HEK293 (cell line): ENCODE results near the gene UPB1.

Experiments
- CTCF ChIA-PET: fragments of 350-600 bp; formaldehyde crosslinking; extraction: SDS; loops from one replicate; lab custom pipeline; 2021; ENCODE audit warnings: antibody characterized with exemption; lab: Yijun Ruan, JAX
- POLR2A ChIA-PET: fragments of 300-600 bp; formaldehyde crosslinking; extraction: SDS; loops from one replicate; lab custom pipeline; 2020; ENCODE audit warnings: antibody characterized with exemption, inconsistent platforms; lab: Yijun Ruan, JAX
- H3K27ac ChIP-seq: fragments of 200-500 bp; sonication (Bioruptor generic); 2 replicates; pipeline ENCODE4 v1.5.1; 2014; ENCODE audit warnings: low read depth, low read length, control low read depth, inconsistent platforms; ENCODE audit errors: extremely low read depth
- H3K36me3 ChIP-seq, 2 experiments: fragments of 200-500 bp in 1 of 2; sonication (Bioruptor generic) in 1 of 2; 1 replicate in 1 of 2; 2 replicates in 1 of 2; pipeline ENCODE4 v1.5.1; 2014 to 2017; ENCODE audit warnings: inconsistent platforms in 2 of 2, low read length in 2 of 2; ENCODE audit not compliant: control insufficient read depth in 2 of 2, insufficient read depth in 1 of 2
- H3K4me1 ChIP-seq: fragments of 200-500 bp; sonication (Bioruptor generic); 2 replicates; pipeline ENCODE4 v1.5.1; 2014; ENCODE audit warnings: mild to moderate bottlenecking, low read length, inconsistent platforms; ENCODE audit not compliant: control insufficient read depth, insufficient read depth
- H3K4me3 ChIP-seq: 2 replicates; pipeline ENCODE4 v1.5.1; 2011; ENCODE audit warnings: low read depth, mild to moderate bottlenecking, control low read depth, low read length, moderate library complexity
- H3K9me3 ChIP-seq: fragments of 200-500 bp; sonication (Bioruptor generic); 2 replicates; pipeline ENCODE4 v1.5.1; 2014; ENCODE audit warnings: low read depth, low read length, inconsistent platforms; ENCODE audit not compliant: control insufficient read depth, insufficient read depth
- GFI1B ChIP-seq: fragments of 450-650 bp; formaldehyde crosslinking; IDR thresholded peaks from 2 replicates; pipeline ENCODE4 v1.5.1; 2016; ENCODE audit warnings: missing biosample characterization, missing genetic modification characterization
- HIC1 ChIP-seq: fragments of 450-650 bp; formaldehyde crosslinking; IDR thresholded peaks from 2 replicates; pipeline ENCODE4 v1.5.1; 2016; ENCODE audit warnings: missing biosample characterization, missing genetic modification characterization
- REPIN1 ChIP-seq: fragments of 450-650 bp; formaldehyde crosslinking; IDR thresholded peaks from 2 replicates; pipeline ENCODE4 v1.5.1; 2017; ENCODE audit warnings: missing biosample characterization, missing genetic modification characterization, low read depth
- ZEB2 ChIP-seq: fragments of 450-650 bp; formaldehyde crosslinking; IDR thresholded peaks from 2 replicates; pipeline ENCODE4 v1.5.1; 2016; ENCODE audit warnings: missing biosample characterization, missing genetic modification characterization
- ZFP3 ChIP-seq: fragments of 450-650 bp; formaldehyde crosslinking; IDR thresholded peaks from 2 replicates; pipeline ENCODE4 v1.5.1; 2016; ENCODE audit warnings: low read depth, missing biosample characterization, missing genetic modification characterization
- ZNF10 ChIP-seq: fragments of 450-650 bp; formaldehyde crosslinking; IDR thresholded peaks from 2 replicates; pipeline ENCODE4 v1.5.1; 2017; ENCODE audit warnings: missing biosample characterization, missing genetic modification characterization
- ZNF132 ChIP-seq: fragments of 450-650 bp; formaldehyde crosslinking; IDR thresholded peaks from 2 replicates; pipeline ENCODE4 v1.5.1; 2017; ENCODE audit warnings: missing biosample characterization, missing genetic modification characterization, borderline replicate concordance
- ZNF133 ChIP-seq: fragments of 450-650 bp; formaldehyde crosslinking; IDR thresholded peaks from 2 replicates; pipeline ENCODE4 v1.5.1; 2016; ENCODE audit warnings: missing biosample characterization, missing genetic modification characterization
- ZNF155 ChIP-seq: fragments of 450-650 bp; formaldehyde crosslinking; IDR thresholded peaks from 2 replicates; pipeline ENCODE4 v1.5.1; 2016; ENCODE audit warnings: missing biosample characterization, missing genetic modification characterization
- ZNF221 ChIP-seq: fragments of 450-650 bp; formaldehyde crosslinking; IDR thresholded peaks from 2 replicates; pipeline ENCODE4 v1.5.1; 2017; ENCODE audit warnings: missing biosample characterization, missing genetic modification characterization, borderline replicate concordance
- ZNF23 ChIP-seq: fragments of 450-650 bp; formaldehyde crosslinking; IDR thresholded peaks from 2 replicates; pipeline ENCODE4 v1.5.1; 2016; ENCODE audit warnings: missing biosample characterization, missing genetic modification characterization, borderline replicate concordance
- ZNF24 ChIP-seq: fragments of 450-650 bp; formaldehyde crosslinking; IDR thresholded peaks from 2 replicates; pipeline ENCODE4 v1.5.1; 2016; ENCODE audit warnings: missing biosample characterization, missing genetic modification characterization
- ZNF280C ChIP-seq: fragments of 450-650 bp; formaldehyde crosslinking; IDR thresholded peaks from 2 replicates; pipeline ENCODE4 v1.5.1; 2016; ENCODE audit warnings: missing biosample characterization, missing genetic modification characterization
- ZNF354C ChIP-seq: fragments of 450-650 bp; formaldehyde crosslinking; IDR thresholded peaks from 2 replicates; pipeline ENCODE4 v1.5.1; 2016; ENCODE audit warnings: missing biosample characterization, missing genetic modification characterization, low read depth, borderline replicate concordance
- ZNF37A ChIP-seq: fragments of 450-650 bp; IDR thresholded peaks from 2 replicates; pipeline ENCODE4 v1.5.1; 2018; ENCODE audit warnings: missing biosample characterization, missing genetic modification characterization
- ZNF513 ChIP-seq: fragments of 450-650 bp; IDR thresholded peaks from 2 replicates; pipeline ENCODE4 v1.5.1; 2018; ENCODE audit warnings: missing biosample characterization, missing genetic modification characterization
- ZNF600 ChIP-seq: fragments of 450-650 bp; formaldehyde crosslinking; IDR thresholded peaks from 2 replicates; pipeline ENCODE4 v1.5.1; 2016; ENCODE audit warnings: missing biosample characterization, missing genetic modification characterization
- ZNF654 ChIP-seq: fragments of 450-650 bp; formaldehyde crosslinking; IDR thresholded peaks from 2 replicates; pipeline ENCODE4 v1.5.1; 2016; ENCODE audit warnings: low read depth, missing biosample characterization, missing genetic modification characterization
- ZNF670 ChIP-seq: fragments of 450-650 bp; formaldehyde crosslinking; IDR thresholded peaks from 2 replicates; pipeline ENCODE4 v1.5.1; 2016; ENCODE audit warnings: missing biosample characterization, missing genetic modification characterization, low read depth
- ZNF843 ChIP-seq: fragments of 450-650 bp; formaldehyde crosslinking; IDR thresholded peaks from 2 replicates; pipeline ENCODE4 v1.5.1; 2016; ENCODE audit warnings: missing biosample characterization, missing genetic modification characterization

UPB1 gene

GRCh38 chr22:24494528-24495364, at the start of gene UPB1:
UPB1 (plus strand) TSS chr22:24495332; CDS start chr22:24495404, 72 bp downstream.
- Histone ChIP-seq H3K4me3 (no peak within 1 kb of the TSS), H3K27ac (no peak within 1 kb of the TSS), H3K36me3 (no peaks in the 10 kb centered on the region), H3K9me3 (no peaks in the 10 kb centered on the region), H3K4me1 (no peaks in the 10 kb centered on the region)
- CTCF ChIA-PET = no interaction called here
- TF ChIP-seq ZEB2 (tag by site-specific recombination) = no peak
- TF ChIP-seq ZNF654 (tag by site-specific recombination) = no peak
- TF ChIP-seq ZNF155 = no peak
- no peak for TF ChIP-seq GFI1B (tag by site-specific recombination)
- TF ChIP-seq ZNF670 (tag by site-specific recombination) = no peak
- TF ChIP-seq ZNF221 (tag by site-specific recombination) = no peak
- TF ChIP-seq ZFP3 (tag by site-specific recombination) = no peak
- TF ChIP-seq HIC1 = no peak
- TF ChIP-seq ZNF354C (tag by site-specific recombination) = no peak
- no peak for TF ChIP-seq REPIN1 (tag by site-specific recombination)
- TF ChIP-seq ZNF843 (tag by site-specific recombination) = no peak
- no peak for TF ChIP-seq ZNF280C (tag by site-specific recombination)
- TF ChIP-seq ZNF513 (tag by site-specific recombination) = no peak
- TF ChIP-seq ZNF24 (tag by site-specific recombination) = no peak
- TF ChIP-seq ZNF133 (tag by site-specific recombination) = no peak
- no peak for TF ChIP-seq ZNF23 (tag by site-specific recombination)
- TF ChIP-seq ZNF10 (tag by site-specific recombination) = no peak
- no peak for TF ChIP-seq ZNF37A (tag by site-specific recombination)
- no peak for TF ChIP-seq ZNF132 (tag by site-specific recombination)
- TF ChIP-seq ZNF600 = no peak
- POLR2A ChIA-PET = no interaction called here
